SJCRH30 (cell line): Measurements from ENCODE around the gene RNF150. TPM values are rescaled to one million over a fixed set of nuclear protein-coding genes. Genes with fewer than 3 reads are reported as not detected.
A peak's percentile ranks its signal among the peaks of the same experiment; 100 is the strongest.

Source experiments
- DNase-seq, 2 experiments: peaks; one replicate each; pipeline ENCODE4 v3.0.0-alpha.2; 2015 to 2020
- H3K27ac ChIP-seq: fragments of 250-450 bp; sonication (Bioruptor Pico); 2 replicates; pipeline ENCODE4 v1.5.1; 2020; ENCODE audit warnings: mild to moderate bottlenecking, moderate library complexity
- H3K27me3 ChIP-seq: fragments of 250-450 bp; sonication (Bioruptor Pico); 2 replicates; pipeline ENCODE4 v1.5.1; 2020; ENCODE audit warnings: mild to moderate bottlenecking, moderate library complexity
- H3K36me3 ChIP-seq: fragments of 250-450 bp; sonication (Bioruptor Pico); 2 replicates; pipeline ENCODE4 v1.5.1; 2020; ENCODE audit warnings: mild to moderate bottlenecking, moderate library complexity
- H3K4me1 ChIP-seq: fragments of 250-450 bp; sonication (Bioruptor Pico); 2 replicates; pipeline ENCODE4 v1.5.1; 2020; ENCODE audit warnings: mild to moderate bottlenecking, moderate library complexity
- H3K4me3 ChIP-seq: fragments of 250-450 bp; sonication (Bioruptor Pico); 2 replicates; pipeline ENCODE4 v1.5.1; 2020; ENCODE audit warnings: mild to moderate bottlenecking, moderate library complexity
- H3K9me3 ChIP-seq: fragments of 250-450 bp; sonication (Bioruptor Pico); replicated peaks from 2 replicates; pipeline ENCODE4 v1.5.1; 2020; ENCODE audit warnings: mild to moderate bottlenecking, moderate library complexity
- total RNA-seq: library from RNA; depleted of rRNA; stranded (reverse); fragments of >200 nt; shearing (Covaris generic); gene quantifications from 2 replicates; pipeline ENCODE4 v1.2.3, GENCODE V29; 2014

Gene RNF150
- total RNA-seq, 1 experiment from 2014 or later, result 23.4 TPM

GRCh38 chr4:140887467-140887866 is 245.8 kb downstream of the RNF150 start:
- Histone ChIP-seq H3K4me3 (no peak overlapping the region), H3K36me3 (no peaks in the 10 kb centered on the region), H3K27ac (no peak overlapping the region), H3K4me1 (no peaks in the 10 kb centered on the region), H3K27me3 (no peaks in the 10 kb centered on the region), H3K9me3 (no peaks in the 10 kb centered on the region)
- no peak for DNase-seq

- peaks cover 4% of the 10 kb centered on the region for H3K4me1 ChIP-seq
- H3K27me3 ChIP-seq, result no peaks in the 10 kb centered on the region
- peak; percentile 57 to 69 for DNase-seq
- no peak overlapping the region for H3K27ac ChIP-seq
- H3K9me3 ChIP-seq, result 0 out of 2 replicates have a peak, but pooled peaks cover 3% of the 10 kb centered on the region
- H3K4me3 ChIP-seq, result no peak overlapping the region
- H3K36me3 ChIP-seq, result no peaks in the 10 kb centered on the region
Observed at GRCh38 chr4:140884431-140885058, 248.7 kb downstream of the RNF150 start.

GRCh38 chr4:140877781-140878180 is 255.5 kb downstream of the RNF150 start:
- Histone ChIP-seq H3K4me3 (no peak overlapping the region), H3K4me1 (peaks cover 8% of the 10 kb centered on the region), H3K27ac (no peak overlapping the region), H3K36me3 (no peaks in the 10 kb centered on the region; the same call in 1 of the 2 replicates), H3K9me3 (peaks cover 3% of the 10 kb centered on the region; the same call in 1 of the 2 replicates), H3K27me3 (no peaks in the 10 kb centered on the region)
- DNase-seq, result no peak

GRCh38 chr4:140876615-140877364 is 256.5 kb downstream of the RNF150 start:
- Histone ChIP-seq H3K4me1 (peaks cover 8% of the 10 kb centered on the region), H3K27ac (no peak overlapping the region), H3K9me3 (peaks cover 3% of the 10 kb centered on the region; the same call in 1 of the 2 replicates), H3K36me3 (no peaks in the 10 kb centered on the region; the same call in 1 of the 2 replicates), H3K4me3 (no peak overlapping the region), H3K27me3 (no peaks in the 10 kb centered on the region)
- DNase-seq, result no peak

GRCh38 chr4:140875746-140876452 is 257.4 kb downstream of the RNF150 start:
- peak; percentile 5 to 35 for DNase-seq
- no peak overlapping the region for H3K27ac ChIP-seq
- H3K9me3 ChIP-seq, result peaks cover 3% of the 10 kb centered on the region; the same call in 1 of the 2 replicates
- no peak overlapping the region for H3K4me3 ChIP-seq
- H3K36me3 ChIP-seq, result no peaks in the 10 kb centered on the region; the same call in 1 of the 2 replicates
- H3K4me1 ChIP-seq, result peaks cover 8% of the 10 kb centered on the region
- no peaks in the 10 kb centered on the region for H3K27me3 ChIP-seq

- H3K27ac ChIP-seq, result no peak overlapping the region
- H3K36me3 ChIP-seq, result no peaks in the 10 kb centered on the region; the same call in 1 of the 2 replicates
- H3K9me3 ChIP-seq, result no peaks in the 10 kb centered on the region; the same call in 1 of the 2 replicates
- no peaks in the 10 kb centered on the region for H3K27me3 ChIP-seq
- peaks cover 5% of the 10 kb centered on the region for H3K4me1 ChIP-seq
- H3K4me3 ChIP-seq, result no peak overlapping the region
- DNase-seq, result no peak
Observed at GRCh38 chr4:140874056-140874455, 259.2 kb downstream of the RNF150 start.

GRCh38 chr4:140871368-140871767 is 261.9 kb downstream of the RNF150 start:
- Histone ChIP-seq H3K4me3 (no peak overlapping the region), H3K36me3 (no peaks in the 10 kb centered on the region), H3K27ac (no peak overlapping the region), H3K27me3 (no peaks in the 10 kb centered on the region), H3K9me3 (no peaks in the 10 kb centered on the region), H3K4me1 (peaks cover 5% of the 10 kb centered on the region; the same call in 1 of the 2 replicates)
- no peak for DNase-seq

- no peaks in the 10 kb centered on the region for H3K27me3 ChIP-seq
- H3K4me1 ChIP-seq, result no peaks in the 10 kb centered on the region
- H3K9me3 ChIP-seq, result no peaks in the 10 kb centered on the region
- H3K4me3 ChIP-seq, result no peak overlapping the region
- no peak for DNase-seq
- H3K27ac ChIP-seq, result no peak overlapping the region
- no peaks in the 10 kb centered on the region for H3K36me3 ChIP-seq
Observed at GRCh38 chr4:140870427-140870826, 262.8 kb downstream of the RNF150 start.

GRCh38 chr4:140869446-140869845 is 263.8 kb downstream of the RNF150 start:
- Histone ChIP-seq H3K36me3 (no peaks in the 10 kb centered on the region), H3K4me1 (no peaks in the 10 kb centered on the region), H3K27me3 (no peaks in the 10 kb centered on the region), H3K27ac (no peak overlapping the region), H3K9me3 (no peaks in the 10 kb centered on the region), H3K4me3 (no peak overlapping the region)
- DNase-seq, result no peak

- no peak for DNase-seq
- no peak overlapping the region for H3K4me3 ChIP-seq
- H3K9me3 ChIP-seq, result no peaks in the 10 kb centered on the region
- H3K27ac ChIP-seq, result no peak overlapping the region
- no peaks in the 10 kb centered on the region for H3K27me3 ChIP-seq
- H3K4me1 ChIP-seq, result no peaks in the 10 kb centered on the region
- H3K36me3 ChIP-seq, result no peaks in the 10 kb centered on the region
Observed at GRCh38 chr4:140867356-140867755, 265.9 kb downstream of the RNF150 start.

GRCh38 chr4:140866492-140867005 is 266.7 kb downstream of the RNF150 start:
- no peaks in the 10 kb centered on the region for H3K4me1 ChIP-seq
- H3K4me3 ChIP-seq, result no peak overlapping the region
- no peaks in the 10 kb centered on the region for H3K9me3 ChIP-seq
- no peaks in the 10 kb centered on the region for H3K36me3 ChIP-seq
- no peak overlapping the region for H3K27ac ChIP-seq
- no peaks in the 10 kb centered on the region for H3K27me3 ChIP-seq
- DNase-seq, result no peak

GRCh38 chr4:140865253-140866217 is 267.7 kb downstream of the RNF150 start:
- no peaks in the 10 kb centered on the region for H3K9me3 ChIP-seq
- no peaks in the 10 kb centered on the region for H3K36me3 ChIP-seq

GRCh38 chr4:140863197-140863596 is 270.1 kb downstream of the RNF150 start:
- H3K27me3 ChIP-seq, result no peaks in the 10 kb centered on the region
- no peak overlapping the region for H3K27ac ChIP-seq
- H3K36me3 ChIP-seq, result no peaks in the 10 kb centered on the region
- no peak for DNase-seq
- no peaks in the 10 kb centered on the region for H3K4me1 ChIP-seq
- H3K9me3 ChIP-seq, result no peaks in the 10 kb centered on the region
- no peak overlapping the region for H3K4me3 ChIP-seq

More at GRCh38 chr4:140865253-140866217, 267.7 kb downstream of the RNF150 start:
- no peaks in the 10 kb centered on the region for H3K4me1 ChIP-seq
- no peak overlapping the region for H3K4me3 ChIP-seq
- DNase-seq, result no peak
- H3K27ac ChIP-seq, result no peak overlapping the region
- no peaks in the 10 kb centered on the region for H3K27me3 ChIP-seq

- Histone ChIP-seq H3K27me3 (no peaks in the 10 kb centered on the region), H3K9me3 (no peaks in the 10 kb centered on the region), H3K4me1 (peaks cover 2% of the 10 kb centered on the region), H3K36me3 (no peaks in the 10 kb centered on the region), H3K4me3 (no peak overlapping the region), H3K27ac (no peak overlapping the region)
- no peak for DNase-seq
Observed at GRCh38 chr4:140862177-140862442, 271.2 kb downstream of the RNF150 start.
